GM12878 (cell line): Measurements from ENCODE around the gene CFI. TPM values are rescaled to one million over a fixed set of nuclear protein-coding genes. Genes with fewer than 3 reads are reported as not detected.

Source experiments
- ATAC-seq: fragments of 200-7000 bp; cut with Tn5 transposase; 3 replicates; pipeline ENCODE4 v1.9.1; 2020; ENCODE audit warnings: mild to moderate bottlenecking, moderate library complexity
- BruUV-seq: library from RNA; stranded (reverse); fragments of 400-500 nt; replicated peaks from 2 replicates; lab custom pipeline; 2021; lab: Mats Ljungman, UMichigan
- CTCF ChIA-PET: fragments of 300-600 bp; sonication (Branson Sonifier 250); formaldehyde crosslinking; extraction: SDS; loops from one replicate; lab custom pipeline; 2021; ENCODE audit warnings: inconsistent platforms; lab: Yijun Ruan, JAX
- POLR2A ChIA-PET: fragments of 350-600 bp; formaldehyde crosslinking; extraction: SDS; loops from one replicate; lab custom pipeline; 2021; ENCODE audit warnings: inconsistent platforms; lab: Charles Lee
- RAD21 ChIA-PET: fragments of 300-600 bp; sonication (Branson Sonifier 250); formaldehyde crosslinking; loops from one replicate; lab custom pipeline; 2023; ENCODE audit warnings: antibody characterized with exemption; ENCODE audit not compliant: unreplicated experiment; lab: Charles Lee
- SMC1A ChIA-PET: fragments of 300-600 bp; sonication (Branson Sonifier 250); formaldehyde crosslinking; loops from one replicate; lab custom pipeline; 2023; ENCODE audit not compliant: unreplicated experiment, uncharacterized antibody; lab: Charles Lee
- DNase-seq: peaks from one replicate; pipeline ENCODE4 v3.0.0-alpha.2; 2011; ENCODE audit warnings: low read depth, low spot score
- FAIRE-seq: peaks from 3 replicates; lab custom pipeline; 2011; peaks lifted over from hg19 to GRCh38; lab: Jason Lieb, UNC
- H2AFZ ChIP-seq: 2 replicates; pipeline ENCODE4 v1.6.0; 2011; ENCODE audit warnings: low read depth, low read length, control low read depth; ENCODE audit not compliant: control insufficient read depth
- H3K27ac ChIP-seq: 2 replicates; pipeline ENCODE4 v1.5.1; 2011; ENCODE audit warnings: control low read depth; ENCODE audit not compliant: control insufficient read depth, insufficient read depth
- H3K27me3 ChIP-seq, 2 experiments: replicated peaks in 1 of 2; 2 replicates each; pipeline versions ENCODE4 v1.6.0 to v1.6.1; 2011; ENCODE audit warnings: low read length in 1 of 2; ENCODE audit not compliant: control insufficient read depth in 2 of 2, insufficient read depth in 2 of 2
- H3K36me3 ChIP-seq, 2 experiments: 2 replicates each; pipeline ENCODE4 v1.5.1; 2011; ENCODE audit warnings: low read length in 1 of 2; ENCODE audit not compliant: control insufficient read depth in 2 of 2, insufficient read depth in 2 of 2
- H3K4me1 ChIP-seq: 2 replicates; pipeline ENCODE4 v1.6.1; 2011; ENCODE audit warnings: mild to moderate bottlenecking, low read length, moderate library complexity, mixed read lengths; ENCODE audit not compliant: control insufficient read depth, insufficient read depth
- H3K4me2 ChIP-seq: 2 replicates; pipeline ENCODE4 v1.6.0; 2011; ENCODE audit warnings: control low read depth; ENCODE audit not compliant: control insufficient read depth, insufficient read depth
- H3K4me3 ChIP-seq: fragments of 200-600 bp; sonication (generic); 2 replicates; pipeline ENCODE4 v1.5.1; 2016
- H3K79me2 ChIP-seq: 2 replicates; pipeline ENCODE4 v1.6.0; 2011; ENCODE audit warnings: low read length; ENCODE audit not compliant: control insufficient read depth, insufficient read depth
- H3K9ac ChIP-seq: 2 replicates; pipeline ENCODE4 v1.8.0; 2011; ENCODE audit warnings: low read length, control low read depth, mixed read lengths; ENCODE audit not compliant: control insufficient read depth, insufficient read depth
- H3K9me3 ChIP-seq: replicated peaks from 3 replicates; pipeline ENCODE4 v1.5.1; 2011; ENCODE audit warnings: mild to moderate bottlenecking, low read length; ENCODE audit not compliant: control insufficient read depth, insufficient read depth
- H4K20me1 ChIP-seq: 2 replicates; pipeline ENCODE4 v1.6.0; 2011; ENCODE audit not compliant: control insufficient read depth, insufficient read depth
- BACH1 ChIP-seq: fragments of 450-650 bp; IDR thresholded peaks from 2 replicates; pipeline ENCODE4 v1.6.1; 2017; ENCODE audit warnings: mild to moderate bottlenecking, borderline replicate concordance
- BRCA1 ChIP-seq: IDR thresholded peaks from 2 replicates; pipeline ENCODE4 v1.6.1; 2011; ENCODE audit warnings: low read depth, low read length, improper control_type of control experiment
- CBFB ChIP-seq: IDR thresholded peaks from 2 replicates; pipeline ENCODE4 v1.6.1; 2016; ENCODE audit warnings: antibody characterized with exemption, low read depth
- CBX5 ChIP-seq: sonication (generic); IDR thresholded peaks from 2 replicates; pipeline ENCODE4 v1.6.1; 2016; ENCODE audit warnings: low read depth, moderate library complexity, mild to moderate bottlenecking, inconsistent platforms
- E2F4 ChIP-seq: IDR thresholded peaks from 2 replicates; pipeline ENCODE4 v1.6.1; 2012; ENCODE audit warnings: low read depth, low read length, improper control_type of control experiment
- IRF4 ChIP-seq: IDR thresholded peaks from 2 replicates; pipeline ENCODE4 v1.6.1; 2011; ENCODE audit warnings: low read depth, low read length
- KDM1A ChIP-seq: fragments of 200-600 bp; sonication (generic); IDR thresholded peaks from 2 replicates; pipeline ENCODE4 v1.6.1; 2016; ENCODE audit warnings: borderline replicate concordance
- PAX5 ChIP-seq: IDR thresholded peaks from 2 replicates; pipeline ENCODE4 v1.6.1; 2011; ENCODE audit warnings: low read depth, low read length, borderline replicate concordance
- PAX8 ChIP-seq: fragments of 450-650 bp; IDR thresholded peaks from 2 replicates; pipeline ENCODE4 v1.6.1; 2017; ENCODE audit warnings: mild to moderate bottlenecking, moderate library complexity
- RAD21 ChIP-seq: IDR thresholded peaks from 2 replicates; pipeline ENCODE4 v1.6.1; 2011; ENCODE audit warnings: mild to moderate bottlenecking, low read depth, low read length, moderate library complexity; ENCODE audit not compliant: insufficient read depth
- RB1 ChIP-seq: fragments of 450-650 bp; formaldehyde crosslinking; IDR thresholded peaks from 2 replicates; pipeline ENCODE4 v1.6.1; 2017; ENCODE audit warnings: mild to moderate bottlenecking, borderline replicate concordance
- RBBP5 ChIP-seq: fragments of 200-600 bp; sonication (generic); conservative IDR thresholded peaks from 2 replicates; pipeline ENCODE4 v1.6.1; 2016
- SMAD1 ChIP-seq: fragments of 450-650 bp; IDR thresholded peaks from 2 replicates; pipeline ENCODE4 v1.6.1; 2018; ENCODE audit warnings: mild to moderate bottlenecking, low read depth; ENCODE audit not compliant: partially characterized antibody
- SREBF2 ChIP-seq: IDR thresholded peaks from 2 replicates; pipeline ENCODE4 v1.6.1; 2012; ENCODE audit warnings: mild to moderate bottlenecking, low read length
- SRF ChIP-seq, 2 experiments: IDR thresholded peaks; 2 replicates each; pipeline ENCODE4 v1.6.1; 2011; ENCODE audit warnings: low read depth in 2 of 2, low read length in 2 of 2, mild to moderate bottlenecking in 1 of 2, moderate library complexity in 1 of 2
- SUPT20H ChIP-seq: IDR thresholded peaks from 2 replicates; pipeline ENCODE4 v1.6.1; 2011; ENCODE audit warnings: low read depth, mild to moderate bottlenecking, low read length, moderate library complexity, borderline replicate concordance; ENCODE audit not compliant: control insufficient read depth
- TCF7 ChIP-seq: IDR thresholded peaks from 2 replicates; pipeline ENCODE4 v1.6.1; 2014; ENCODE audit warnings: antibody characterized with exemption, borderline replicate concordance
- ZBTB11 ChIP-seq: fragments of 450-650 bp; formaldehyde crosslinking; IDR thresholded peaks from 2 replicates; pipeline ENCODE4 v1.5.0; 2022; ENCODE audit warnings: mild to moderate bottlenecking, missing genetic modification characterization
- ZBTB33 ChIP-seq: fragments of 450-650 bp; IDR thresholded peaks from 2 replicates; pipeline ENCODE4 v1.6.1; 2017; ENCODE audit warnings: mild to moderate bottlenecking
- WGBS: methylation state at CpG from one replicate; pipeline ENCODE4 v1.1.6; 2016; ENCODE audit warnings: low lambda C conversion rate; ENCODE audit not compliant: insufficient replicate concordance, insufficient coverage; ENCODE audit errors: missing lambda C conversion rate; 5-methylcytosine and 5-hydroxymethylcytosine counted together
- in situ Hi-C: fragments of 300-500 bp; cut with MboI; formaldehyde crosslinking; loops from 9 replicates; pipeline ENCODE4 v1.14.3; 2018; ENCODE audit warnings: mixed read lengths
- intact Hi-C: fragments of 100-400 bp; cut with micrococcal nuclease; formaldehyde crosslinking; loops from one replicate; pipeline ENCODE4 v1.14.2; 2022; ENCODE audit not compliant: unreplicated experiment
- polyA plus RNA-seq, 11 experiments: library from polyadenylated mRNA; depleted of rRNA in 4 of 11; unstranded in 6 of 11; stranded (reverse) in 5 of 11; fragments of >200 nt; fragmentation: Nextera tagmentation in 4 of 11; fragmentation: Illumina TruSeq in 1 of 11; extraction: Ambion mirVana in 4 of 11; extraction: Trizol in 1 of 11; gene quantifications; 1 replicate in 1 of 11; 2 replicates in 10 of 11; pipeline versions ENCODE4 v1.2.1 to v1.2.3, GENCODE V29; 2011 to 2016; ENCODE audit warnings: inconsistent platforms in 2 of 11, missing spikeins in 2 of 11, low read depth in 1 of 11
- total RNA-seq, 4 experiments: library from RNA; depleted of rRNA in 3 of 4; stranded (reverse); fragments of >200 nt in 3 of 4; fragmentation: Illumina TruSeq in 1 of 4; extraction: Trizol in 1 of 4; gene quantifications; 2 replicates each; pipeline versions ENCODE4 v1.2.1 to v1.2.3, GENCODE V29; 2013 to 2021

The CFI gene
- total and polyA plus RNA-seq, 10 of the 15 experiments (the other 5 are each of a cell fraction or from before 2014, with no cell fraction given) = 0.15 to 0.28 TPM; not detected in 8

GRCh38 chr4:109718759-109719158, 83.0 kb downstream of the CFI start (continued):
- no peak for TF ChIP-seq E2F4
- no peak for TF ChIP-seq SRF (IDR thresholded peaks at IDR 0.05; ENCODE audit: low read depth in 2 of 2, low read length in 2 of 2)
- no peak for TF ChIP-seq TCF7
- TF ChIP-seq CBX5 = no peak
- TF ChIP-seq PAX8 = no peak
- no peak for TF ChIP-seq RB1
- TF ChIP-seq RBBP5 = no peak
- no peak for TF ChIP-seq ZBTB11 (CRISPR knock-in tag)
- TF ChIP-seq RAD21 = no peak

- WGBS = 74% methylated on average over 3 of the region's 3 CpGs
- Histone ChIP-seq H3K4me1 (peaks cover under 1% of the 10 kb centered on the region; the same call in 1 of the 2 replicates), H3K4me3 (no peak overlapping the region), H3K36me3 (peaks cover 0 to 8% of the 10 kb centered on the region in 2 experiments; a peak in 1 of 4 replicates), H4K20me1 (no peaks in the 10 kb centered on the region), H3K79me2 (no peaks in the 10 kb centered on the region), H3K9me3 (no peaks in the 10 kb centered on the region), H3K27me3 (no peaks in the 10 kb centered on the region), H3K27ac (no peak overlapping the region), H3K4me2 (no peak overlapping the region), H2AFZ (no peak overlapping the region), H3K9ac (no peak overlapping the region)
- ChIA-PET SMC1A (interaction anchor here (1.5 kb wide), 1 partner anchor 9 kb away, joined by 3 read pairs; no protein-coding TSS in a partner anchor), RAD21 (no interaction called here), CTCF (no interaction called here), POLR2A (interaction anchor here (0.5 kb wide), 1 partner anchor 235 kb away, joined by 3 read pairs; no protein-coding TSS in a partner anchor)
- DNase-seq (no peak), ATAC-seq (no peak), FAIRE-seq (no peak)
- no TSS peak for BruUV-seq
- in situ Hi-C loops (no loop called here), intact Hi-C loops (no loop called here)
- no peak for TF ChIP-seq KDM1A
- TF ChIP-seq CBFB = no peak
- no peak for TF ChIP-seq BRCA1
- TF ChIP-seq ZBTB33 = no peak
- no peak for TF ChIP-seq PAX5
- TF ChIP-seq SUPT20H = no peak
- TF ChIP-seq IRF4 = no peak
- TF ChIP-seq BACH1 = no peak
- TF ChIP-seq SMAD1 = no peak
- TF ChIP-seq SREBF2 = no peak
Observed at GRCh38 chr4:109713500-109713899, 88.3 kb downstream of the CFI start.
